HEK293T (cell line): Measurements from ENCODE around the gene AMFR.

Experiments
- CTCF ChIA-PET: fragments of 350-600 bp; formaldehyde crosslinking; extraction: SDS; loops from one replicate; lab custom pipeline; 2021; ENCODE audit warnings: antibody characterized with exemption, inconsistent platforms; lab: Yijun Ruan, JAX
- POLR2A ChIA-PET: fragments of 350-600 bp; formaldehyde crosslinking; extraction: SDS; loops from one replicate; lab custom pipeline; 2020; ENCODE audit warnings: antibody characterized with exemption, inconsistent platforms; lab: Yijun Ruan, JAX
- DNase-seq: peaks from one replicate; pipeline ENCODE4 v3.0.0; 2012; ENCODE audit warnings: mixed read lengths; ENCODE audit errors: extremely low spot score
- ARNT ChIP-seq: fragments of 450-650 bp; IDR thresholded peaks from 2 replicates; pipeline ENCODE4 v1.6.1; 2017; ENCODE audit warnings: mild to moderate bottlenecking
- BHLHE40 ChIP-seq: fragments of 450-650 bp; IDR thresholded peaks from 2 replicates; pipeline ENCODE4 v1.6.1; 2016; ENCODE audit warnings: mild to moderate bottlenecking, moderate library complexity, borderline replicate concordance
- CTBP1 ChIP-seq: fragments of 450-650 bp; IDR thresholded peaks from 2 replicates; pipeline ENCODE4 v1.6.1; 2016; ENCODE audit warnings: borderline replicate concordance
- ELF4 ChIP-seq: fragments of 450-650 bp; IDR thresholded peaks from 2 replicates; pipeline ENCODE4 v1.6.1; 2017; ENCODE audit warnings: antibody characterized with exemption
- FOXA1 ChIP-seq: fragments of 450-650 bp; IDR thresholded peaks from 2 replicates; pipeline ENCODE4 v1.6.1; 2016; ENCODE audit warnings: mild to moderate bottlenecking
- FOXK2 ChIP-seq: fragments of 450-650 bp; IDR thresholded peaks from 2 replicates; pipeline ENCODE4 v1.6.1; 2016; ENCODE audit warnings: mild to moderate bottlenecking
- FOXM1 ChIP-seq: fragments of 450-650 bp; IDR thresholded peaks from 2 replicates; pipeline ENCODE4 v1.6.1; 2017; ENCODE audit warnings: mild to moderate bottlenecking, borderline replicate concordance
- HDGF ChIP-seq: fragments of 450-650 bp; IDR thresholded peaks from 2 replicates; pipeline ENCODE4 v1.6.1; 2017; ENCODE audit warnings: antibody characterized with exemption, borderline replicate concordance
- L3MBTL2 ChIP-seq: fragments of 450-650 bp; conservative IDR thresholded peaks from 2 replicates; pipeline ENCODE4 v1.6.1; 2016; ENCODE audit warnings: mild to moderate bottlenecking
- LEF1 ChIP-seq: fragments of 450-650 bp; IDR thresholded peaks from 2 replicates; pipeline ENCODE4 v1.6.1; 2017; ENCODE audit warnings: mild to moderate bottlenecking, borderline replicate concordance
- NFRKB ChIP-seq: fragments of 450-650 bp; IDR thresholded peaks from 2 replicates; pipeline ENCODE4 v1.6.1; 2016; ENCODE audit warnings: mild to moderate bottlenecking, moderate library complexity
- SP1 ChIP-seq: fragments of 450-650 bp; IDR thresholded peaks from 2 replicates; pipeline ENCODE4 v1.6.1; 2017
- SUZ12 ChIP-seq: fragments of 450-650 bp; IDR thresholded peaks from 2 replicates; pipeline ENCODE4 v1.6.1; 2016; ENCODE audit warnings: mild to moderate bottlenecking
- TARDBP ChIP-seq: fragments of 450-650 bp; IDR thresholded peaks from 2 replicates; pipeline ENCODE4 v1.6.1; 2016
- ZNF384 ChIP-seq: fragments of 450-650 bp; IDR thresholded peaks from 2 replicates; pipeline ENCODE4 v1.6.1; 2016
- TF ChIP-seq, protein P1 (sequence below): fragments of 450-650 bp; IDR thresholded peaks from 2 replicates; pipeline ENCODE4 v1.6.1; 2016

The AMFR gene

DNA sequence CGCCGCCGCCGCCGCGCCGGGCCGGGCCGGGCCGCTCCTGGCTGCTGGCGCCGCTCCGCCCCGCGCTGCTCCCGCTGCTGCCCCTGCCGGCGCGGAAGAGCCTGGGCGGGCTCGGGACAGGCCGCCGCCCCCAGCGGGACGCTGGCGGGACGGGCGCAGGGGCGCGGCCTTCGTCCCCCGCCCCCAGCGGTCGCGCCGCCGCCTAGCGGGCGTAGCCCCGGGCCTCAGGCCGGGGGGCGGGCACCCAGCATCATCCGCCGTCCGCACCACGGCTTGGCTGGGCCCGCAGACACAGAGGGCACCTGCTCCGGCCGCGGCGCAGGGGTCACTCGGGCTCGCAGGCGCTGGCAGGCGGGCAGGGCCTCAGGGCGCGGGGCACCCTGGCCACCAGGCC, at the start of gene AMFR:
AMFR (minus strand) TSS at position 107 of the 394 bp plus-strand sequence. CDS start 218 bp downstream, outside the sequence.
- TF ChIP-seq ARNT (0 out of 2 replicates have a peak, but pooled peaks have one; percentile 40), NFRKB (no peak), SP1 (no peak), BHLHE40 (no peak), ZNF384 (no peak), FOXM1 (peak; percentile 56)
- TF ChIP-seq, protein P1, sequence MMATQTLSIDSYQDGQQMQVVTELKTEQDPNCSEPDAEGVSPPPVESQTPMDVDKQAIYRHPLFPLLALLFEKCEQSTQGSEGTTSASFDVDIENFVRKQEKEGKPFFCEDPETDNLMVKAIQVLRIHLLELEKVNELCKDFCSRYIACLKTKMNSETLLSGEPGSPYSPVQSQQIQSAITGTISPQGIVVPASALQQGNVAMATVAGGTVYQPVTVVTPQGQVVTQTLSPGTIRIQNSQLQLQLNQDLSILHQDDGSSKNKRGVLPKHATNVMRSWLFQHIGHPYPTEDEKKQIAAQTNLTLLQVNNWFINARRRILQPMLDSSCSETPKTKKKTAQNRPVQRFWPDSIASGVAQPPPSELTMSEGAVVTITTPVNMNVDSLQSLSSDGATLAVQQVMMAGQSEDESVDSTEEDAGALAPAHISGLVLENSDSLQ = no peak
- ChIA-PET CTCF (no interaction called here), POLR2A (no interaction called here)
- peak; percentile 85 for DNase-seq

DNA sequence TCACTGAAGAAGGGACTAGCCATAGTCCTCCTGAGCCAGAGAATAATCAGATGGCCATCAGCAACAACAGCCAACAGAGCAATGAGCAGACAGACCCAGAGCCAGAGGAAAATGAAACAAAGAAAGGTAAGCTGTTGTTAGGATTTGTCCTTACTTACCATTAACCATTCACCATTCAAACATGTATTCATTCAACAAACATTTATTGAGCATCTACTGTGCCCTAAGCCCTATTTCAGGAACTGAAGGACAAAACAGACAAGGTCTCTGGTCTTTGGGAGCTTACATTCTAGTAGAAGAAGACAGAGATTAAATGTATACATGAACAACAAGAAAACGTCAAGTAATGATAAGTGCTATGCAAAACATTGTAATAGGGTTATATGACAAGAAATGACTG, 45.3 kb upstream of the AMFR start:
- ChIA-PET POLR2A (no interaction called here), CTCF (no interaction called here)
- TF ChIP-seq FOXK2 (no peak), HDGF (no peak), LEF1 (no peak), CTBP1 (no peak), ARNT (no peak), FOXA1 (no peak), ZNF384 (no peak), SUZ12 (no peak), TARDBP (no peak)
- DNase-seq = no peak

DNA sequence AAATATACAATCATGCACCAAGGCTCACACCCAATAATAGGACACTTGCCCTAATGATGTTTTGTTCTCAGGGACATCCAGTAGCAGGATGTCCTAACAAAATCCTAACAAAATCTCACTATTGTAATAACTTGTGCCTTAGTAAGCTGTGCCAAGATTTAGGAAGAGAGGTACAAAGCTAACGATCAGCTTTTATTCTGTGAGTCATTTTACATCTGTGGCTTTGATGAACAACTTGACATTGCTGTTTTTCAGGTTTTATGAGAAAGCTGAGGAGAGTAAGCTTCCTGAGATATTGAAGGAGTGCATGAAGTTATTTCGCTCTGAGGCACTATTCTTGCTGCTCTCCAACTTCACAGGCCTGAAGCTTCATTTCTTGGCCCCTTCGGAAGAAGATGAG, 44.9 kb upstream of the AMFR start:
- DNase-seq = no peak
- TF ChIP-seq CTBP1 (no peak), SP1 (no peak), SUZ12 (no peak), NFRKB (no peak), BHLHE40 (no peak), L3MBTL2 (no peak), ELF4 (no peak)
- ChIA-PET POLR2A (no interaction called here), CTCF (no interaction called here)

- TF ChIP-seq HDGF = no peak
- TF ChIP-seq FOXK2 = no peak
- no peak for TF ChIP-seq ARNT
- TF ChIP-seq, protein P1 = no peak
- no peak for TF ChIP-seq ZNF384
- TF ChIP-seq BHLHE40 = no peak
- no peak for TF ChIP-seq TARDBP
- TF ChIP-seq ELF4 = no peak
- no peak for TF ChIP-seq NFRKB
- TF ChIP-seq SP1 = no peak
- DNase-seq = no peak
- POLR2A ChIA-PET = no interaction called here
- CTCF ChIA-PET = no interaction called here
Observed at GRCh38 chr16:56469748-56470147, 44.4 kb upstream of the AMFR start.

- no peak for DNase-seq
- POLR2A ChIA-PET = no interaction called here
Observed at GRCh38 chr16:56468800-56469199, 43.5 kb upstream of the AMFR start.

DNA sequence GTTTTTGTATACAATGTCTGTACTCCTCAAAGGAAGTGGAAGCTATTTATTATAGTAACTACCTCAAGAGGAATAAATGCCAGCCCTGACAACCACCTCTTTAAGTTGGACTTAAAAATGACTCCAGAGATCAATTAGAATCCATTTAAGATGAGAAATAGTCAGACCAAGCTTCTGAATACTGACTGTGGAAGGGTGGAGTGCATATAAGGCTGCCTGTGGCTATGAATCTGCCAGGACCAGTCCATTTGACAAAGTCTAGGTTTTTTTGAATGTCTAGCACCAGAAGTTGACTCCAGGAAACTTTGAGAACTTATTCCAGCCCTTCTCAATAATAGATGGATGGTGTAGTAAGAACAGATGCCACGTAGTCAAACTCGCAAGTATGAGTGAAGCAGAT, 41.0 kb upstream of the AMFR start:
- no peak for DNase-seq
- TF ChIP-seq BHLHE40 (no peak), FOXK2 (no peak), L3MBTL2 (no peak), ELF4 (no peak), LEF1 (no peak), TARDBP (no peak), HDGF (no peak), SP1 (no peak), ARNT (no peak), ZNF384 (no peak), SUZ12 (no peak)
- TF ChIP-seq, protein P1 = no peak
- POLR2A ChIA-PET = interaction anchor here (1.4 kb wide), 1 partner anchor 15 kb away, joined by 8 read pairs; the partner anchor contains the start of genes NUDT21 and OGFOD1
- CTCF ChIA-PET = no interaction called here

More at GRCh38 chr16:56468800-56469199, 43.5 kb upstream of the AMFR start:
- no peak for TF ChIP-seq L3MBTL2
- no peak for TF ChIP-seq ARNT
- no peak for TF ChIP-seq FOXM1
- no peak for TF ChIP-seq HDGF
- TF ChIP-seq TARDBP = no peak
- no peak for TF ChIP-seq SUZ12
- no peak for TF ChIP-seq SP1
- TF ChIP-seq, protein P1 = no peak
- no peak for TF ChIP-seq ZNF384
- no peak for TF ChIP-seq ELF4
- TF ChIP-seq NFRKB = no peak
- no peak for TF ChIP-seq LEF1
- TF ChIP-seq FOXA1 = no peak
- no peak for TF ChIP-seq BHLHE40
- no peak for TF ChIP-seq FOXK2
- TF ChIP-seq CTBP1 = no peak
- CTCF ChIA-PET = no interaction called here
